Mesendoderm (in vitro differentiated cells): ENCODE results near the gene DOCK7.

Source experiments
- DNase-seq: peaks from one replicate; pipeline ENCODE4 v3.0.0; 2013
- H2AK5ac ChIP-seq: 2 replicates; pipeline ENCODE4 v1.6.1; 2013; ENCODE audit warnings: low read length, inconsistent platforms
- H2BK120ac ChIP-seq: 2 replicates; pipeline ENCODE4 v1.6.1; 2013; ENCODE audit warnings: low read depth, mild to moderate bottlenecking, low read length, moderate library complexity, mixed read lengths
- H2BK15ac ChIP-seq: replicated peaks from 2 replicates; pipeline ENCODE4 v1.6.1; 2013; ENCODE audit warnings: low read depth, mild to moderate bottlenecking, moderate library complexity
- H2BK5ac ChIP-seq: 2 replicates; pipeline ENCODE4 v1.6.1; 2013; ENCODE audit warnings: low read length, inconsistent platforms
- H3K18ac ChIP-seq: 2 replicates; pipeline ENCODE4 v1.6.1; 2013; ENCODE audit warnings: mild to moderate bottlenecking, low read length, mixed read lengths
- H3K23ac ChIP-seq: one replicate; pipeline ENCODE4 v1.6.1; 2013; ENCODE audit warnings: low read length
- H3K27ac ChIP-seq: 2 replicates; pipeline ENCODE4 v1.5.1; 2013; ENCODE audit warnings: low read depth, mild to moderate bottlenecking, inconsistent platforms, low read length, moderate library complexity
- H3K27me3 ChIP-seq: 2 replicates; pipeline ENCODE4 v1.6.1; 2013; ENCODE audit warnings: low read length, control low read depth, mild to moderate bottlenecking, inconsistent platforms; ENCODE audit not compliant: insufficient read depth, poor library complexity
- H3K36me3 ChIP-seq: 2 replicates; pipeline ENCODE4 v1.6.1; 2013; ENCODE audit warnings: low read length, inconsistent platforms; ENCODE audit not compliant: control insufficient read depth, insufficient read depth
- H3K4ac ChIP-seq: one replicate; pipeline ENCODE4 v1.6.1; 2013; ENCODE audit warnings: low read depth, mild to moderate bottlenecking, low read length, moderate library complexity
- H3K4me1 ChIP-seq: 2 replicates; pipeline ENCODE4 v1.6.1; 2013; ENCODE audit warnings: low read depth, low read length, inconsistent platforms; ENCODE audit not compliant: control insufficient read depth
- H3K4me2 ChIP-seq: 2 replicates; pipeline ENCODE4 v1.6.1; 2013; ENCODE audit warnings: low read length
- H3K4me3 ChIP-seq: 2 replicates; pipeline ENCODE4 v1.5.1; 2013; ENCODE audit warnings: mild to moderate bottlenecking, low read length
- H3K56ac ChIP-seq: one replicate; pipeline ENCODE4 v1.6.1; 2013; ENCODE audit warnings: low read length
- H3K79me1 ChIP-seq: 2 replicates; pipeline ENCODE4 v1.6.1; 2013; ENCODE audit warnings: low read length, inconsistent platforms
- H3K79me2 ChIP-seq: 2 replicates; pipeline ENCODE4 v1.6.1; 2013; ENCODE audit warnings: mild to moderate bottlenecking, low read length; ENCODE audit not compliant: control insufficient read depth, insufficient read depth
- H3K9ac ChIP-seq: 2 replicates; pipeline ENCODE4 v1.6.1; 2013; ENCODE audit warnings: low read length, inconsistent platforms
- H4K5ac ChIP-seq: one replicate; pipeline ENCODE4 v1.6.1; 2013; ENCODE audit warnings: low read length
- H4K8ac ChIP-seq: one replicate; pipeline ENCODE4 v1.6.1; 2013; ENCODE audit warnings: low read depth, mild to moderate bottlenecking, control low read depth, low read length, moderate library complexity
- WGBS: extraction: QIAGEN DNeasy Blood & Tissue Kit; methylation state at CpG from one replicate; pipeline ENCODE4 v1.1.7; 2013; ENCODE audit warnings: low lambda C conversion rate, missing lambda C conversion rate; ENCODE audit not compliant: insufficient coverage; ENCODE audit errors: extremely low coverage; 5-methylcytosine and 5-hydroxymethylcytosine counted together

DOCK7 gene

DNA sequence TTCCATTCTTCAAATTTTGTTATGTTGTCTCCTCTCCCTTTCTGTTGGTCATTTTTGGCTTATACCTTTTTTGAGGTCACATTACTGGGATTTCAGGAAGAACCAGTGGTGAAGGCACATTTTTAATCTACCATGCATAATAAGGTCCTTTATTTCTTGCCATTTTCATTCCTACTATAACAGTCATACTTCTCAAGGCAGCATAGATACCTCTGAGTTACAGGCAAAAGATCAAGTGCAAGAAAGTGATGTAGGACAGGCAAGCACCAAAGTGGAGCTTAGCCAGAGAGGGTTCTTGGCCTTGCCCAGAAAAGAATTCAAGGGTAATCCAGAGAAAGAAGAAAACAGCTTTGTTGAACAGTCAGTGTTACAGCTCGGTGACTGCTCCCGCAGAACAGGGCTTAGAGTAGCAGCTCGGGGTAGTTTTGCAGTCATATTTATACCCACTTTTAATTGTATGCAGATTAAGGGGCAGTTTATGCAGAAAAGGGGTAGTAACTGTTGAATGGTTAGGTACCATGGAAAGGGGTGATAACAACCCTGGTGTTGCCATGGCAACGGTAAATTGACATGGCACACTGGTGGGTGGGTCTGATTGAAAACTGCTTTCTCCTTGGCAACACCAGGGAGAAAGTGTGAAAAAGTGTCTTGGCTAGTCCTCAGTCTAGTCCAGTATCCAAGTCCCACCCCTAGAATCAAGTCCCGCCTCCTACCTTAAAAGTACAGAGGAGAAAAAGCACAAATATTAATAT, 39.6 kb upstream of the DOCK7 start:
- peaks cover 2% of the 10 kb centered on the region for H3K4me1 ChIP-seq
- H3K4me3 ChIP-seq = no peak overlapping the region
- H3K27ac ChIP-seq = no peak overlapping the region
- H3K36me3 ChIP-seq = no peaks in the 10 kb centered on the region
- H2BK120ac ChIP-seq = no peak overlapping the region
- no peak overlapping the region for H3K9ac ChIP-seq
- no peak overlapping the region for H4K8ac ChIP-seq
- no peak overlapping the region for H3K4ac ChIP-seq
- H3K79me2 ChIP-seq = no peaks in the 10 kb centered on the region
- WGBS = no CpG with 5 or more reads among the region's 5 CpGs
- H3K18ac ChIP-seq = no peak overlapping the region
- DNase-seq = peak; percentile 86
- H2AK5ac ChIP-seq = no peak overlapping the region
- H3K23ac ChIP-seq = no peak overlapping the region
- no peak overlapping the region for H3K56ac ChIP-seq
- no peaks in the 10 kb centered on the region for H3K27me3 ChIP-seq
- no peaks in the 10 kb centered on the region for H3K79me1 ChIP-seq
- no peak overlapping the region for H2BK15ac ChIP-seq
- H4K5ac ChIP-seq = no peak overlapping the region
- H3K4me2 ChIP-seq = no peak overlapping the region
- H2BK5ac ChIP-seq = no peak overlapping the region

DNA sequence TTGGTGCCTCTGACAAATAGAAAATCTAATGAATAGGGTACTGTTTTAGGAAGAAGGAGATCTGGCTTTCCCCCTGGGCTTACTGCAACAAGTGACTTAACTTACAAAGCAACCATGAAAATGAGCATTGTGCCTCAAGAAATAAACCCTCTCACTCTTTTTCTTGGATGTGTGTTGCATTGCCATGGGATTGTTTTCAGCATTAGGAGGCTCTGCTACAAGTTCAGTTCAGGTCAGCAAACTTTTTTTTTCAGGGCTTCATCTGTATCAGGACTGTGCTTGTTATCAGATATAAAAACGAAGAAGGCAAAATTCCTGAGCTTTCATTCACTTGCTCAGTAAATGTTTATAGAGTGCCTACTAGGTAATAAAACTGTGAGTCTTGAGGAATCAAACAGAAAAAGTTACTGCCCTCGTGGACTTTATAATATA, 37.8 kb upstream of the DOCK7 start:
- Histone ChIP-seq H3K79me2 (no peaks in the 10 kb centered on the region), H3K79me1 (no peaks in the 10 kb centered on the region), H3K27ac (no peak overlapping the region), H3K4me3 (no peak overlapping the region), H3K4me2 (no peak overlapping the region), H2BK5ac (no peak overlapping the region), H3K27me3 (no peaks in the 10 kb centered on the region), H3K23ac (no peak overlapping the region), H3K18ac (no peak overlapping the region), H2AK5ac (no peak overlapping the region), H4K5ac (no peak overlapping the region), H2BK120ac (no peak overlapping the region), H3K4me1 (peaks cover 2% of the 10 kb centered on the region), H2BK15ac (no peak overlapping the region), H3K9ac (no peak overlapping the region), H3K4ac (no peak overlapping the region), H3K36me3 (no peaks in the 10 kb centered on the region), H4K8ac (no peak overlapping the region), H3K56ac (no peak overlapping the region)
- DNase-seq = no peak
- WGBS = no CpG with 5 or more reads among the region's 2 CpGs

DNA sequence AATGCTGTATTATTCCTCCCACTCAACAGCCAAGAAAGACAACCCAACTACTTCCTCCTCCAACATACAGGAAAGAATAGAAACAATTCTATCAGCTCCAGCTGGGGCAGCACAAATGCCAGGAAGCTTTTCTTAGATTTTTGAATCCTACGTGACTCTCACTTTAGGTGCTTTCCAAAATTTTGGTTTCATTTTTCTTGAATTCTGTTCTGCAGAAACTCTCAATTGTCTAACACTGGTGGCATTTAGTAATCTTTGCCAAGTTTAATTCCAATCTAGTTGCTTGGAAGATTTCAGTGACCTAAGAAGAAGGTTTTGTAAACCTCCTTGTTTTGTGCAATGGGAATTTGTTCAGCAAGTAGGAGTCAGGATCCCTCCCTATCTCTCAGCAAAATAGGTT, 37.1 kb upstream of the DOCK7 start:
- H3K56ac ChIP-seq = no peak overlapping the region
- WGBS = no CpG with 5 or more reads among the region's 1 CpG
- no peak overlapping the region for H3K4ac ChIP-seq
- H4K8ac ChIP-seq = no peak overlapping the region
- H3K27ac ChIP-seq = no peak overlapping the region
- DNase-seq = no peak
- H2BK5ac ChIP-seq = no peak overlapping the region
- no peak overlapping the region for H2AK5ac ChIP-seq
- no peak overlapping the region for H2BK15ac ChIP-seq
- H2BK120ac ChIP-seq = no peak overlapping the region
- H3K36me3 ChIP-seq = no peaks in the 10 kb centered on the region
- no peak overlapping the region for H4K5ac ChIP-seq
- H3K9ac ChIP-seq = no peak overlapping the region
- H3K4me1 ChIP-seq = peaks cover 2% of the 10 kb centered on the region
- no peak overlapping the region for H3K4me3 ChIP-seq
- no peaks in the 10 kb centered on the region for H3K79me1 ChIP-seq
- H3K27me3 ChIP-seq = no peaks in the 10 kb centered on the region
- H3K18ac ChIP-seq = no peak overlapping the region
- H3K4me2 ChIP-seq = no peak overlapping the region
- H3K23ac ChIP-seq = no peak overlapping the region
- H3K79me2 ChIP-seq = no peaks in the 10 kb centered on the region

DNA sequence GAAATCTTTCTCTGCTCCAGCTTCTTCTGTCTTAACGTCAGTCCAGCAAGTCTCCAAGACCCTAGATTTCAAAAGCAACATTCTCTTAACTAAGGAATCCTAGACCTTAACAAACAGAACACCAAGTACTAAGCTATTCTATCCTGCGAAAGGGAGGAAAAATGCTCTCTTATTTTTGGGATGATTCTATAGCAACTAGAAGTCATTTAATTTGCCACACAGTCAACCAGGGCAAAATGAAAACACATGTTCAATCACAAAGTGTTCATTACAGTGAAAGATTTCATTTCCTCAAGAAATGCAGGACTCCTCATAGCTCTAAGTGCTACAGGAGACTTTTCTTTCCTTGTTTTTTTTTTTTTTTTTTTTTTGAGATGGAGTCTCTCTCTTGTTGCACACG, 36.2 kb upstream of the DOCK7 start:
- Histone ChIP-seq H3K27me3 (no peaks in the 10 kb centered on the region), H3K4me3 (no peak overlapping the region), H2BK15ac (no peak overlapping the region), H2AK5ac (no peak overlapping the region), H4K8ac (no peak overlapping the region), H3K36me3 (no peaks in the 10 kb centered on the region), H4K5ac (no peak overlapping the region), H3K56ac (no peak overlapping the region), H3K4me2 (no peak overlapping the region), H3K79me2 (no peaks in the 10 kb centered on the region), H3K4me1 (no peaks in the 10 kb centered on the region), H2BK120ac (no peak overlapping the region), H3K18ac (no peak overlapping the region), H3K9ac (no peak overlapping the region), H3K27ac (no peak overlapping the region), H3K79me1 (no peaks in the 10 kb centered on the region), H3K23ac (no peak overlapping the region), H3K4ac (no peak overlapping the region), H2BK5ac (no peak overlapping the region)
- no CpG with 5 or more reads among the region's 3 CpGs for WGBS
- DNase-seq = no peak

DNA sequence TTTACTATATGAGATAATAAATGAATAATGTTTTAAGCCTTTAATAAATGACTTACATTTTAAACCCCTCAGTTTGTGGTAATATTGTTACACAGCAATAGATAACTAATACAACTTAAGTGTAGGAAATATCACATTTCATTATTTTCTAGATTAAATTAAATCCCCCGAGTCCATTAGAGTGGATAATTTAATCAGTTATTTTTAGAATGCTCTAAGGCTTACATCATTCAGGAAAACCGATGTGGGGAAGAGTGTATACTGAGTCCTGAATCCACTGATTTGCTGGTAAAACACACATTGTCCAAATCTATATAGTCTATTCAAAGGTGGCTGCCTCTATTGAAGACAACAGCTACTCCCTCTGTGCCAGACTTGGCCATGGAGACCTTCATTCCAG, 35.7 kb upstream of the DOCK7 start:
- no peak overlapping the region for H4K8ac ChIP-seq
- H2BK5ac ChIP-seq = no peak overlapping the region
- H3K27me3 ChIP-seq = no peaks in the 10 kb centered on the region
- no peak overlapping the region for H3K23ac ChIP-seq
- H2BK120ac ChIP-seq = no peak overlapping the region
- H3K36me3 ChIP-seq = no peaks in the 10 kb centered on the region
- no CpG with 5 or more reads among the region's 2 CpGs for WGBS
- H3K4ac ChIP-seq = no peak overlapping the region
- H3K27ac ChIP-seq = no peak overlapping the region
- no peak overlapping the region for H3K18ac ChIP-seq
- H2AK5ac ChIP-seq = no peak overlapping the region
- no peak for DNase-seq
- peak overlapping the region; percentile 34 for H3K56ac ChIP-seq
- no peaks in the 10 kb centered on the region for H3K4me1 ChIP-seq
- H2BK15ac ChIP-seq = no peak overlapping the region
- H3K9ac ChIP-seq = no peak overlapping the region
- no peak overlapping the region for H3K4me2 ChIP-seq
- H3K79me1 ChIP-seq = no peaks in the 10 kb centered on the region
- no peak overlapping the region for H4K5ac ChIP-seq
- H3K4me3 ChIP-seq = no peak overlapping the region
- H3K79me2 ChIP-seq = no peaks in the 10 kb centered on the region

DNA sequence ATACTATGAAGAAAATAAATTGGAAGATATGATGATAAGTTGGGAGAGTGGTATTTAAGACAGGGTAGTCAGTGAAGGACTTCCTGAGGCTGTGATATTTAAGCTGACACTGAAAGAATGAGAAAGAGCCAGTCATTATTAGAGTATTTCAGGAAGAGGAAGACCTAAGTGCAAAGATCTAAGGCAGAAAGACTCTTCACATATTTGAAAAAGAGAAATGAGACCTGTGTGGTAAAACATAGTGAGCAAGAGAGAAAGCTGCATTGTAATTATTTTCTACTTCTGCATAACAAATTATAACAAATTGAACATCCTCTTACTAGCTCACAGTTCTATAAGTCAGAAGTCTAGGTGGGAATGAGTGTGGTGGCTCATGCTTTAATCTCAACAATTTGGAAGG, 34.6 kb upstream of the DOCK7 start:
- Histone ChIP-seq H3K23ac (no peak overlapping the region), H2BK5ac (no peak overlapping the region), H3K4me3 (no peak overlapping the region)

More for the DNA sequence above, 34.6 kb upstream of the DOCK7 start:
- no peak for DNase-seq
- H3K79me1 ChIP-seq = no peaks in the 10 kb centered on the region
- H3K4me1 ChIP-seq = no peaks in the 10 kb centered on the region
- no peak overlapping the region for H3K4ac ChIP-seq
- H3K27me3 ChIP-seq = no peaks in the 10 kb centered on the region
- no peak overlapping the region for H3K18ac ChIP-seq
- H3K56ac ChIP-seq = no peak overlapping the region
- H3K27ac ChIP-seq = no peak overlapping the region
- H2BK120ac ChIP-seq = no peak overlapping the region
- H3K9ac ChIP-seq = no peak overlapping the region
- H2AK5ac ChIP-seq = no peak overlapping the region
- H3K36me3 ChIP-seq = no peaks in the 10 kb centered on the region
- no peak overlapping the region for H2BK15ac ChIP-seq
- no peaks in the 10 kb centered on the region for H3K79me2 ChIP-seq
- H4K8ac ChIP-seq = no peak overlapping the region
- H3K4me2 ChIP-seq = no peak overlapping the region
- H4K5ac ChIP-seq = no peak overlapping the region
